ENCODE results near the gene PRKCI. TPM values are rescaled to one million over a fixed set of nuclear protein-coding genes. Genes with fewer than 3 reads are reported as not detected.
"Not testable (repeated sequence)": the region's sequence is repeated elsewhere in the genome, so short reads cannot be mapped to it uniquely, and the experiment has no call there.

The PRKCI gene
- total RNA-seq, 2 experiments from 2014 or later = 17.4 to 21.3 TPM

DNA sequence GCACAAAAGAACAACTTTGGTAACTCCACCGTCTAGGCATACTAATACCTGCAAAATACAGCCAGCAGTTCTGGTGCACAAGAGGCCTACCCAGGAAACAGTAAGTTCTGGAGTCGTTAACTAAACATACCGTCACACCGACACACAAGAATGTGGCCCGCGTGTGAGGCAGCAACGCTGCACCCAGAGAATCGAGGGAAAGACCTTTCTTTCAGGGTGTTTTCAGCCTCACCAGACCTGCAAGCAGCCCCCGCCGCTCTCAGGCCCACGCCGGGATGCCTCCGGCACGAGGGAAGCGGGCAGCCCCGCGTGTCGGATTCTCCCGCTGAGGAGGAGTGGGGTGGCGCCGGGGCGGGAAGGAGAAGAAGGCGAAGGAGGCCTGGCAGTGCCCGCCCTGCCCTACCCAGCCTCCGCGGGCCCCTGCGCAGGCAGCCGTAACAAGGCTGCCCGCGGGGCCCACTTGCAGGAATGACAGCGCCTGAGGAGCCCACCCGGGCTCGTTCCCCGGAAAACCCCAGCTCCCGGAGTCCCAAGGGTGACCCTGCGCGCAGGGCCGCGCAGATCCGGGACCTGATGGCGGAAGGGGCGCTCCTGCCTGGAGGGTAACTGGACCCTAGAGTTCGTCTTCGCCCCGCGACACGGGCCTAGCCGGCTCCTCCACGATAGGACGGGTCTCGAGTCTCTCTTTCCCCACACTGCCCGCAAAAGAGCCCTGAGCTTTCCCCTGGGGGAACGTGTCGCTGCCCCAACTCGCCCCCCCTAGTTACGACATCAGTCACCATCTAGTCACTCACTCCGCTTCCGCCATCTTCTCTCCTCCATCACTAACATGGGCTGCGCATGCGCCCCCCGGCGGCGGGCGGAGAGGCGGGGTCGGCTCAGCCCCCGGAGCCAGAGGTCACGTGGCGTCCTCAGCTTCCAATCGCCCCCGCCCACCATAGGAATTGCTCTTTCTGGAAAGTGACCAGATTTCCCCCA, 41.0 kb upstream of the PRKCI start, which contains the start of gene PHC3:
TSS of gene PHC3 (minus strand) at position 826 of the 978 bp plus-strand sequence. CDS start at position 808, 18 bp downstream.
- H3K27ac Mint-ChIP-seq = peak within 1 kb of the TSS; percentile 100
- ChIA-PET CTCF (interaction anchor here (1.0 to 1.1 kb wide), 3 partner anchors 12 to 223 kb away, joined by 3 to 4 read pairs (median 3); partner anchors contain the start of gene PRKCI), POLR2A (interaction anchor here (0.6 to 2.8 kb wide), 16 partner anchors 9 to 412 kb away, joined by 3 to 16 read pairs (median 4); partner anchors contain the start of genes ACTRT3, PRKCI and SKIL)
- peak within 1 kb of the TSS; percentile 86 for H3K4me3 Mint-ChIP-seq
- ATAC-seq = peak; percentile 82
- intact Hi-C loops (cut with micrococcal nuclease) = loop anchor here (10.0 kb wide), 1 partner anchor 174 kb away; the partner anchor contains the start of gene SKIL
- DNase-seq = peak; percentile 94
- peaks cover 32% of the 10 kb centered on the region for H3K36me3 Mint-ChIP-seq (ENCODE audit: low read depth)
- TF ChIP-seq, protein P1, sequence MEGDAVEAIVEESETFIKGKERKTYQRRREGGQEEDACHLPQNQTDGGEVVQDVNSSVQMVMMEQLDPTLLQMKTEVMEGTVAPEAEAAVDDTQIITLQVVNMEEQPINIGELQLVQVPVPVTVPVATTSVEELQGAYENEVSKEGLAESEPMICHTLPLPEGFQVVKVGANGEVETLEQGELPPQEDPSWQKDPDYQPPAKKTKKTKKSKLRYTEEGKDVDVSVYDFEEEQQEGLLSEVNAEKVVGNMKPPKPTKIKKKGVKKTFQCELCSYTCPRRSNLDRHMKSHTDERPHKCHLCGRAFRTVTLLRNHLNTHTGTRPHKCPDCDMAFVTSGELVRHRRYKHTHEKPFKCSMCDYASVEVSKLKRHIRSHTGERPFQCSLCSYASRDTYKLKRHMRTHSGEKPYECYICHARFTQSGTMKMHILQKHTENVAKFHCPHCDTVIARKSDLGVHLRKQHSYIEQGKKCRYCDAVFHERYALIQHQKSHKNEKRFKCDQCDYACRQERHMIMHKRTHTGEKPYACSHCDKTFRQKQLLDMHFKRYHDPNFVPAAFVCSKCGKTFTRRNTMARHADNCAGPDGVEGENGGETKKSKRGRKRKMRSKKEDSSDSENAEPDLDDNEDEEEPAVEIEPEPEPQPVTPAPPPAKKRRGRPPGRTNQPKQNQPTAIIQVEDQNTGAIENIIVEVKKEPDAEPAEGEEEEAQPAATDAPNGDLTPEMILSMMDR (IDR thresholded peaks at IDR 0.05) = no peak
- H3K27me3 Mint-ChIP-seq = no peaks in the 10 kb centered on the region
- H3K4me1 Mint-ChIP-seq (ENCODE audit: low read depth) = peaks cover 26% of the 10 kb centered on the region
- H3K9me3 Mint-ChIP-seq = no peaks in the 10 kb centered on the region

DNA sequence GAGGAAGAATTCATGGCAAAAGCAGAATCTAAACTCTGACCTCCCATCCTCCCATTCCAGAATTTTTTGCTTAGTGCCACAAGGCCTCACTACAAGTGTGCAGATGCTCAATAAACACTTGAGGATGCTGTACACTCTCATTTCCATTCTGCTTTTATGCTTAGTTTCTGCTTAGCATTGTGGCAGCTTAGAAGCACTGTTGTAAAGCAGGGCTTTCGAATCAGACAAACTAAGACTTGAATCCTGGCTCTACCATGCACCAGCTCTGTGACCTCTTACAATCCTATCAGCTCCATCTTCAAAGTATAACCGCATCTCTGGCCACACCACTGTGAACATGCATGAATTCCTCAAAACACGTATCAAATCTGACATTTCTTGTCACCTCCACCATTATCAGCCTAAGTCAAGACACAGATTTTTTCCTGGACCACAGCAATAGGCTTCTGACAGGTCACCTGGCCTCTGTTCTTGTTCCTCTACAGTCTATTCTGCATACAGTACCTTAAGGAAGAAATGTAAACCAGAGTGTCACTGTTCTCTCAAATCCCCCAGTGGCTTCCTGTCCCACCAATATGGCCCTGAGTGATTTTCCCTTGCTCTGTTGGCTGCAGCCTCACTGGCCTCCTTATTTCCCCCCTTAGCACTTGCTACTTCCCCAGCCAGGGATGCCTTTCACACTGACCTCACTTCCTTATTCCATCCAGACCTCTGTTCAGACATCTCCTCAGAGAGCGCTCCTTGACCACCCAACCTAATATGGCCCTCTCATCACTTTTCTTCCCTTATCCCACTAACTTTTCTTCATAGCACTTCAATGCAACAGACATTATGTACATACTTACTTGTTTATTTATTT, 32.6 kb upstream of the PRKCI start:
- TF ChIP-seq, protein P1 (IDR thresholded peaks at IDR 0.05) = peak; percentile 31
- peaks cover 3% of the 10 kb centered on the region for H3K27me3 Mint-ChIP-seq
- no peaks in the 10 kb centered on the region for H3K9me3 Mint-ChIP-seq
- DNase-seq = no peak
- peaks cover 9% of the 10 kb centered on the region for H3K4me1 Mint-ChIP-seq (ENCODE audit: low read depth)
- H3K27ac Mint-ChIP-seq = no peak overlapping the region
- ATAC-seq = no peak
- intact Hi-C loops (cut with micrococcal nuclease) = loop anchor here (10.0 kb wide), 1 partner anchor 165 kb away; the partner anchor contains the start of gene SKIL
- CTCF ChIA-PET = interaction anchor here (0.6 to 2.3 kb wide), 11 partner anchors 9 to 222 kb away, joined by 3 to 8 read pairs (median 4); no protein-coding TSS in a partner anchor
- H3K36me3 Mint-ChIP-seq (ENCODE audit: low read depth) = no peaks in the 10 kb centered on the region
- POLR2A ChIA-PET = interaction anchor here (2.0 kb wide), 1 partner anchor 8 kb away, joined by 6 read pairs; the partner anchor contains the start of gene PHC3
- no peak overlapping the region for H3K4me3 Mint-ChIP-seq

DNA sequence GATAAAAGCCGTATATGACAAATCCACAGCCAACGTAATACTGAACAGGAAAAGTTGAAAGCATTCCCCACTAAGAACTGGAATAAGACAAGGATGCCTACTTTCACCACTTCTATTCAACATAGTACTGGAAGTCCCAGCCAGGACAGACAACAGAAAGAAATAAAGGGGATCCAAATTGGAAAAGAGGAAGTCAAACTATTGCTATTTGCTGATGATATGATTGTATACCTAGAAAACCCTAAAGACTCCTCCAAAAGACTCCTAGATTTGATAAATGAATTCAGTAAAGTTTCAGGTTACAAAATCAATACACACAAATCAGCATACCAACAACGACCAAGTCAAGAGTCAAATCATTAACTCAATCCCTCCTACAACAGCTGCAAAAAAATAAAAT, 26.5 kb upstream of the PRKCI start:
- H3K9me3 Mint-ChIP-seq; H3K27me3 Mint-ChIP-seq; CTCF ChIA-PET; POLR2A ChIA-PET; intact Hi-C loops (cut with micrococcal nuclease); H3K4me3 Mint-ChIP-seq; DNase-seq; H3K27ac Mint-ChIP-seq; H3K36me3 Mint-ChIP-seq (ENCODE audit: low read depth); H3K4me1 Mint-ChIP-seq (ENCODE audit: low read depth); ATAC-seq: not testable (repeated sequence)

DNA sequence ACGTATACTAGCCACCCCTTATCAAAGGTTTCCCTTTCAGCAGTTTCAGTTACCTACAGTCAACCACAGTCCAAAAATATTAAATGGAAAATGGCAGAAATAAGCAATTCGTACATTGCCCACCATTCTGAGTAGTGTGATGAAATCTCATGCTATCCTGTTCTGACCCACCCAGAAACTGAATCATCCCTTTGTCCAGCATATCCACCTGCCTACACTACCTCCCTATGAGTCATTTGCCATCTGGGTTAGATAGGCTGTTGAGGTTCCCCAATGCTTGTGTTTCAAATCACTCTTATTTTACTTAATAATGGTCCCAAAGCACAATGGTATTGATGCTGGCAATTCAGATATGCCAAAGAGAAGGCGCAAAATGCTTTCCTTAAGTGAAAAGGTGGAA, 25.4 kb upstream of the PRKCI start:
- CTCF ChIA-PET = no interaction called here
- ATAC-seq = no peak
- no peak for DNase-seq
- TF ChIP-seq, protein P1 (IDR thresholded peaks at IDR 0.05) = no peak
- Mint-ChIP-seq H3K27ac (no peak overlapping the region), H3K27me3 (peaks cover 7% of the 10 kb centered on the region), H3K9me3 (no peaks in the 10 kb centered on the region), H3K4me3 (no peak overlapping the region), H3K36me3 (ENCODE audit: low read depth) (no peaks in the 10 kb centered on the region), H3K4me1 (ENCODE audit: low read depth) (peaks cover 4% of the 10 kb centered on the region)
- intact Hi-C loops (cut with micrococcal nuclease) = no loop called here
- POLR2A ChIA-PET = no interaction called here

DNA sequence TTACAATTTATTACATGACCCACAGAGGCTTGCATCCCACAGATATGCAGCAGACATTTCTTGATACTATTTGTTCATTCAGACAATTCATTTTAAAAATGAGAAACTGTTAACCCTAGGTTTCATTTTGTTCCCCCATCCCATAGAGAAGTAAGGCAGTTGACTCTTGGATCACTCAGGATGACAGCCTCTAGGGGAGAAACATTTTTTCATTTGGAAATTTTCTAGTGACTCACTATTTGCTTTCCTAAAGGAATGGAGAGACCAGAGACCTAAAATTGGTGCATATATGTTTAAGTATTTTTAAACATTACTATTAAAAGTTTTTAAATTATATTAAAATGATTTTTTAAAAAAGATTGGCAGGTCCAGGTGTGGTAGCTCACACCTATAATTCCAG, 21.2 kb upstream of the PRKCI start:
- ChIA-PET CTCF (interaction anchor here (0.8 to 1.5 kb wide), 2 partner anchors 12 to 213 kb away, joined by 4 to 5 read pairs; no protein-coding TSS in a partner anchor), POLR2A (interaction anchor here (0.6 kb wide), 2 partner anchors 11 to 69 kb away, joined by 3 to 7 read pairs; no protein-coding TSS in a partner anchor)
- no peak overlapping the region for H3K27ac Mint-ChIP-seq
- TF ChIP-seq, protein P1 (IDR thresholded peaks at IDR 0.05) = no peak
- no peak for ATAC-seq
- no peak for DNase-seq
- peaks cover 9% of the 10 kb centered on the region for H3K27me3 Mint-ChIP-seq
- no peaks in the 10 kb centered on the region for H3K36me3 Mint-ChIP-seq (ENCODE audit: low read depth)
- intact Hi-C loops (cut with micrococcal nuclease) = no loop called here
- H3K9me3 Mint-ChIP-seq = no peaks in the 10 kb centered on the region
- H3K4me3 Mint-ChIP-seq = no peak overlapping the region
- H3K4me1 Mint-ChIP-seq (ENCODE audit: low read depth) = peaks cover 4% of the 10 kb centered on the region
